Measurements from ENCODE around the gene PANX2.

Gene PANX2

GRCh38 chr22:50139843-50140415, 30.6 kb upstream of the PANX2 start:
- no peaks in the 10 kb centered on the region for H3K9me3 ChIP-seq (ENCODE audit: severe bottlenecking)

GRCh38 chr22:50140615-50141014, 29.9 kb upstream of the PANX2 start:
- Histone ChIP-seq H3K4me3 (ENCODE audit: low read depth, low read length) (no peak overlapping the region), H3K36me3 (no peaks in the 10 kb centered on the region), H3K27me3 (ENCODE audit: insufficient read depth, low read depth, severe bottlenecking) (no peaks in the 10 kb centered on the region), H3K27ac (no peak overlapping the region), H3K9me3 (ENCODE audit: severe bottlenecking) (no peaks in the 10 kb centered on the region)
- no peak for TF ChIP-seq CTCF (IDR thresholded peaks at IDR 0.05; ENCODE audit: low read depth, low read length)
- no peak for DNase-seq

More at GRCh38 chr22:50139843-50140415, 30.6 kb upstream of the PANX2 start:
- no peaks in the 10 kb centered on the region for H3K36me3 ChIP-seq
- no peak overlapping the region for H3K27ac ChIP-seq
- H3K4me3 ChIP-seq (ENCODE audit: low read depth, low read length) = no peak overlapping the region
- no peak for DNase-seq
- no peak for TF ChIP-seq CTCF (IDR thresholded peaks at IDR 0.05; ENCODE audit: low read depth, low read length)
- no peaks in the 10 kb centered on the region for H3K27me3 ChIP-seq (ENCODE audit: insufficient read depth, low read depth, severe bottlenecking)

- DNase-seq = no peak
- no peak for TF ChIP-seq CTCF (IDR thresholded peaks at IDR 0.05; ENCODE audit: low read depth, low read length)
- Histone ChIP-seq H3K9me3 (ENCODE audit: severe bottlenecking) (no peaks in the 10 kb centered on the region), H3K4me3 (ENCODE audit: low read depth, low read length) (no peak overlapping the region), H3K27ac (no peak overlapping the region), H3K27me3 (ENCODE audit: insufficient read depth, low read depth, severe bottlenecking) (no peaks in the 10 kb centered on the region), H3K36me3 (no peaks in the 10 kb centered on the region)
Measured at GRCh38 chr22:50141462-50141861, 29.1 kb upstream of the PANX2 start.

- Histone ChIP-seq H3K4me3 (ENCODE audit: low read depth, low read length) (no peak overlapping the region), H3K27ac (no peak overlapping the region), H3K9me3 (ENCODE audit: severe bottlenecking) (no peaks in the 10 kb centered on the region), H3K27me3 (ENCODE audit: insufficient read depth, low read depth, severe bottlenecking) (no peaks in the 10 kb centered on the region), H3K36me3 (no peaks in the 10 kb centered on the region)
- peak; percentile 58 for TF ChIP-seq CTCF (IDR thresholded peaks at IDR 0.05; ENCODE audit: low read depth, low read length)
- DNase-seq = no peak
Measured at GRCh38 chr22:50141891-50142363, 28.6 kb upstream of the PANX2 start.

- no peaks in the 10 kb centered on the region for H3K9me3 ChIP-seq (ENCODE audit: severe bottlenecking)
- TF ChIP-seq CTCF (IDR thresholded peaks at IDR 0.05; ENCODE audit: low read depth, low read length) = no peak
- no peak overlapping the region for H3K27ac ChIP-seq
- H3K4me3 ChIP-seq (ENCODE audit: low read depth, low read length) = no peak overlapping the region
- no peaks in the 10 kb centered on the region for H3K36me3 ChIP-seq
- no peaks in the 10 kb centered on the region for H3K27me3 ChIP-seq (ENCODE audit: insufficient read depth, low read depth, severe bottlenecking)
- no peak for DNase-seq
Measured at GRCh38 chr22:50143096-50143495, 27.4 kb upstream of the PANX2 start.

Measured in WERI-Rb-1 (cell line).